ENCODE results near the gene FGR.

Gene FGR

DNA sequence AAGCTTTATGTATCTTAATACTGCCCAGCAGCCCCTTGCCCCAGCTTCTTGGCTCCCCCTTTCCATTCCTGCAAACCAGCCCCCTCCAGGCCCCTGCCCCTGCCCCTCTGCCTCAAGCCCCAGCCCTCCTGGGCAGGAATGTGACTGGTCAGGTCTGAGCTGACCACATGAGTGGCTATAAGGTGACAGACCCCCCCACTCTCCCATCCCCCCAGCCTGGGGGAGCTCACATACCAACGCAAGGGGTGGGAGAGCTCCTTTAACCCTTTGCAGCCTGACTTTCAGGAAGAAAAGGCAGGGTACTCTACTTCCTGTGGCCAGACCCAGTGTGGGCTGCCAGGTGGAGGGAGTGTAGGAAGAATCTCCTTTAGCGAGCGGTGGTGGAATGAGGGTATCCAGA lies 64.2 kb downstream of the FGR start:
- no peak for DNase-seq (ENCODE audit: low read depth)
- TF ChIP-seq CTCF (IDR thresholded peaks at IDR 0.05; ENCODE audit: low read depth, low read length) (no peak), POLR2A (IDR thresholded peaks at IDR 0.05; ENCODE audit: extremely low read depth, insufficient read length) (no peak), MYC (IDR thresholded peaks at IDR 0.05; ENCODE audit: low read depth, low read length) (no peak)
- TF ChIP-seq, protein P1, sequence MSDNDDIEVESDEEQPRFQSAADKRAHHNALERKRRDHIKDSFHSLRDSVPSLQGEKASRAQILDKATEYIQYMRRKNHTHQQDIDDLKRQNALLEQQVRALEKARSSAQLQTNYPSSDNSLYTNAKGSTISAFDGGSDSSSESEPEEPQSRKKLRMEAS (IDR thresholded peaks at IDR 0.05; ENCODE audit: low read depth, low read length), result no peak
- H3K4me3 ChIP-seq (ENCODE audit: low read depth, low read length), result no peak overlapping the region

DNA sequence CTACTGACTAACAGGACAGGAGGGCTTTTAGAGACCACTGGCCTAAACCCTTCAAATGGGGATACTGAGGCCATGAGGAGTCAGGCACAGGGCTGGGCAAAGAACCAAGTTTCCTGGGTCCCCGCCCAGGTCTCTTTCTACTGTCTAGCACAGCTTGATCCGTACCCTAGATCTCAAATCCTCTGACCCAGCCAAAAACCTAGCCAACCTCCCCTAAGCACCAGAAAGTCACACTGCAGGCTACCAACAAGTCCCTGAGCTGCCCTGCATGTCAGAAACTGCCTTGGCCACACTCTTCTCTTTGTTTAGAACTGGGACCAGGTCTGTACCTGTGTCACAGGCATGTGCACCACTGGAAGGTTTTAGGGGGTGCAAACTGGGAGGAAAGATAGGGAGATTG lies 64.6 kb downstream of the FGR start:
- no peak for DNase-seq (ENCODE audit: low read depth)
- H3K4me3 ChIP-seq (ENCODE audit: low read depth, low read length), result no peak overlapping the region
- TF ChIP-seq CTCF (IDR thresholded peaks at IDR 0.05; ENCODE audit: low read depth, low read length) (no peak), POLR2A (IDR thresholded peaks at IDR 0.05; ENCODE audit: extremely low read depth, insufficient read length) (no peak), MYC (IDR thresholded peaks at IDR 0.05; ENCODE audit: low read depth, low read length) (no peak)
- TF ChIP-seq, protein P1 (IDR thresholded peaks at IDR 0.05; ENCODE audit: low read depth, low read length), result no peak

DNA sequence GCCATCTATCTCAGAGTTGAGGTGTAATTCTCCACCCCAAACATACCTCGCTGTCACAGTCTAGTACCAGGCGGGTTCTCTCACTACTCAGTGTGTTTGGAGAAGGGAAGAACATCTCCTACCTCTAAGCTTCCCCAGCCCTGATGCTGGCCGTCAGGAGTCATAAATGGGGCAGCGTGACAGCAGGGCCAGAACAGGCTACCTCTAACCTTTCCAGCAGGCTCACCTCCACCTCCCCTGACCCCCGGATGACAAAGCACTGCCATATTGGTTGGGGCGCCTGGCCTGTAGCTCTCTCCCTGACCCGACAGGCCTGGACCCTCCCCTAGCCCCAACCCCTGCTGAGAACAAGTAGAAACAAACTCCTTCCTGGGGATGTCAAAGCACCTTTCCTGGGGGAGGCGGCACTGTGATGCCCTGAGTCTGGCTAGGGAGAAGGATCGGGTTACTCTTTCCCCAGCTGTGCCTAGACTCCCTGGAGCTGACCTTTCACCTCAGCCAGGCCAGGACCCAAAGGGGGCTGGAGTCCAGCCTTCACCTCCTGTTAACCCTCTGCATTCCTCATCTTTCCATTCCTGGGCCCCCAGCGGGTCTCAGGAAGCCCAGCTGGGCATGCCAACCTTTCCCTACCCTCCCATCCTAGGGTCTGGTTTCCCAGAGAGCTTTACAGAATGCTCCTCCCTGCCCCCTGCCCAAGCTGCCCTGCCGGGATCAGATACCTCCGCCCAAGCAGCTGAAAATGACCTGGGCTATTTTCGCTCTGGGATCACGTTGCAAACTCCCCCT lies 65.3 kb downstream of the FGR start:
- TF ChIP-seq, protein P1 (IDR thresholded peaks at IDR 0.05; ENCODE audit: low read depth, low read length), result no peak
- no peak for TF ChIP-seq POLR2A (IDR thresholded peaks at IDR 0.05; ENCODE audit: extremely low read depth, insufficient read length)
- no peak for TF ChIP-seq MYC (IDR thresholded peaks at IDR 0.05; ENCODE audit: low read depth, low read length)
- no peak for TF ChIP-seq CTCF (IDR thresholded peaks at IDR 0.05; ENCODE audit: low read depth, low read length)
- no peak overlapping the region for H3K4me3 ChIP-seq (ENCODE audit: low read depth, low read length)
- no peak for DNase-seq (ENCODE audit: low read depth)

GRCh38 chr1:27569088-27569460 lies 65.9 kb downstream of the FGR start:
- TF ChIP-seq CTCF (IDR thresholded peaks at IDR 0.05; ENCODE audit: low read depth, low read length), result no peak
- H3K4me3 ChIP-seq (ENCODE audit: low read depth, low read length), result no peak overlapping the region

GRCh38 chr1:27568300-27569087 lies 66.5 kb downstream of the FGR start:
- peak; percentile 95 for DNase-seq (ENCODE audit: low read depth)
- TF ChIP-seq CTCF (IDR thresholded peaks at IDR 0.05; ENCODE audit: low read depth, low read length) (peak; percentile 47), POLR2A (IDR thresholded peaks at IDR 0.05; ENCODE audit: extremely low read depth, insufficient read length) (no peak), MYC (IDR thresholded peaks at IDR 0.05; ENCODE audit: low read depth, low read length) (peak; percentile 58)
- TF ChIP-seq, protein P1 (IDR thresholded peaks at IDR 0.05; ENCODE audit: low read depth, low read length), result 0 out of 2 replicates have a peak, but pooled peaks have one; percentile 5
- no peak overlapping the region for H3K4me3 ChIP-seq (ENCODE audit: low read depth, low read length)

More at GRCh38 chr1:27569088-27569460, 65.9 kb downstream of the FGR start:
- no peak for DNase-seq (ENCODE audit: low read depth)

All from NB4 (cell line).